HG03354 (cell line): ENCODE results near the gene MAGI2.

ENCODE experiments used
- ATAC-seq: cut with Tn5 transposase; IDR thresholded peaks from one replicate; pipeline ENCODE4 v1.9.1; 2021; ENCODE audit warnings: mild to moderate bottlenecking; ENCODE audit not compliant: unreplicated experiment, poor library complexity, severe bottlenecking

The MAGI2 gene

DNA sequence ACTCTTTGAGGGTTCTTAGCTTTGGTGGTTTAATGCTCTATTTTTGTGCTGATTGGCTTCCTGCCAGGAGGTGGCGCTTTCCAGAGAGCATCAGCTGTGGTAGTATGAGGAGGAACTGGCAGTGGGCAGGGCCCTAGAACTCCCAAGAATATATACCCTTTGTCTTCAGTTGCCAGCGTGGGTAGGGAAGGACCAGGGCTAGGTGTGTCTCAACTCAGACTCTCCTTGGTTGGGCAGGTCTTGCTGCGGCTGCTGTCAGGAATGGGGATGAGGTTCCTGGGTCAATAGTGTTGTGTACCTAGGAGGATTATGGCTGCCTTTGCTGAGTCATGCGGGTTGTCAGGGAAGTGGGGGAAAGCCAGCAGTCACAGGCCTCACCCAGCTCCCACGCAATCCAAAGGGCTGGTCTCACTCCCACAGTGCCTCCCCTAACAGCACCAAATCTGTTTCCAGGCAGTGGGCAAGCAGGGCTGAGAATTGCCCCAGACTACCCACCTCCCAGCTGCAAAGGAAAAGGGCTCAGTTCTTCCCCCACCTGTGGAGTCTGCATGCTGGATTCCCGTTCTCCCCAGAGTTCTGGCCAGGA, 1463.4 kb downstream of the MAGI2 start:
- ATAC-seq, result no peak

DNA sequence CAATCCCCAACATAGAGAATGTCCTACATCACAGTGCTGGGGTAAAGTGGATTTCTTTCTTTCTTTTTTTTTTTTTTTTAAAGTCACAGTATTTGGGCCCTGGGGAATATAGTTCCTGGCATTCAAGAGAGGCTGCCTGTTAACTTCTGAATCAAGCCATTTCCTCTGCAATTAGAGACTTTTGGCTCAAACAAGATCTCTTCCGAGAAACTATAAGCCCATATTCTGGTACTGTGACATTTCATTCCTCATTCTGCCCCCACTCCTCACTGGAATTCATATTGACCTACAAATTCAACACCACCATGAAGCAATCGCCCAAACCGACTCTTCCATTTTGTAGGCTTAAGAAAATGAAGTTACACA, 1467.5 kb downstream of the MAGI2 start:
- no peak for ATAC-seq

DNA sequence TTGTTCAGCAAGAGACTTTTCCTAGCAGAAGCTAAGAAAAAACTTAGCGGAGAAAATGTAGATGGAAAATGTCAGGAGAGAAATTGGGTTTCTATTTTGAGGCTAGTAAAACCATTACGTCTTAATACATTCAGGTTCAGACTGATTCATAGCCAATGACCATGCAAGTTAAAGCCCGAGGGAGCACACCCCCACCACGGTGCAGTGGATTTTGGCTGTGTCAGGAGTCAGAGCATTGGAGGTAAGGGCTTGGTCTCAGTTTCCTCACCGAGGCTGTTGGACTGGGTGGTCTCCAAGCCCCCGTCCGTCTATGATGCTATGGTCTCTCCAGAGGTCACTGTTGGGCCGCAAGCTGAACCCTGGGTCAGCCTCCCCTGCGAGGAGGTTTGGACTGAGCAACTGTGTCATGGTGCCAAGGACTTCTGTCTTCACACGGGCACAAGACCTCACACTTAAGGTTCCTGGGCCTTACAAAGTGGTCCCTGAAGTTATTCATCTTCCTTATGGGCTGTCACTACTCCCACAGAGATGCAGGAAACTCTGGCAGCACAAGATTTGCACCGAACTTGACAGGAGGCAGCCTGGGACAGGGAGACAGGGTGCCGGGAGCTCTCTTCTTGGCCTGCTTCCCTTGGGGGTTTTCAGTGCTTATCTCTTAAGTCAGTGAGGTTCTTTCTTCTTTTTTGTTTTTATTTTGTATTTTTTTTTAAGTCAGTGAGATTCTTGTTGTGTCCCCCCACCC, 1468.1 kb downstream of the MAGI2 start:
- ATAC-seq, result no peak

DNA sequence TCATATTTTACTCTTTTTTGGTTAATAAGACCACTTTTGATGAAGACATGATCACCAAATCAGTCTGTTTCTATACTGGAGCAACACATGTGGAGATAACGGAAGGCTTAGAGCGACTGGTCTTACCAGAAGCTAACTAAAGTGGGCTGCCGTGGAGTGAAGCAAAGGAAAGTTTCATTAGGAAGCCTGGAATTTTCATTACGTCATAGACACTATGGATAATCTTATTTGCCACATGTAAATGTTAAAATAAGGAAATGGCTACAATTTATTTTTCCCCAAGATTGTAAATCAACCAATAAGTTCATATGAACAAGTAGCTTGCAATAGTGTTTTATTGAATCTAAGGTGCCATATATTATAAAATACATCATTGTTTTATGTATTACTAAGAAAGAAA, 1469.5 kb downstream of the MAGI2 start:
- no peak for ATAC-seq

DNA sequence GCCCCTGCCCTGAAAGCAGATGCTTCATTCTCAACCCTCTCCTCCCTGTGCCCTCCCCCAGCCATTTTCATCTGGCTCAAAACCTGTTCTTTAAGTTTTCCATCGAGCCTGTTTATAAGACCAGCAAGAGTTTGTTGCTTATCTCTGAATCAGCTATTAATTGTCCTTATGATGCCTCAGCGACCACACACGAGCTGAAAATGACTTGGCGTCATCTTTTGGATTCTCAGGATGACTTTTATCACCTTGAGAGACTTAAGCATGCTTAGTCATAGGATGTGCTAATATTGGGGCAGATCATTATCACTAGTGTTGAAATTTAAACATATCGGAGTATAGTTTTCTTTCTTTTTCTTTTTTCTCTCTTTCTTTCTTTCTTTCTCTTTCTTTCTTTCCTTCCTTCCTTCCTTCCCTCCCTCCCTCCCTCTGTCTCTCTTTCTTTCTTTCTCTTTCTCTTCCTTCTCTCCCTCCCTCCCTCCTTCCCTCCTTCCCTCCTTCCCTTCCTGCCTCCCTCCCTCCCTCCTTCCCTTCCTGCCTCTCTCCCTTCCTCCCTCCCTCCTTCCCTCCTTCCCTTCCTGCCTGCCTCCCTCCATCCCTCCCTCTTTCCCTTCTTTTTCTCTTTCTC, 1470.4 kb downstream of the MAGI2 start:
- no peak for ATAC-seq

DNA sequence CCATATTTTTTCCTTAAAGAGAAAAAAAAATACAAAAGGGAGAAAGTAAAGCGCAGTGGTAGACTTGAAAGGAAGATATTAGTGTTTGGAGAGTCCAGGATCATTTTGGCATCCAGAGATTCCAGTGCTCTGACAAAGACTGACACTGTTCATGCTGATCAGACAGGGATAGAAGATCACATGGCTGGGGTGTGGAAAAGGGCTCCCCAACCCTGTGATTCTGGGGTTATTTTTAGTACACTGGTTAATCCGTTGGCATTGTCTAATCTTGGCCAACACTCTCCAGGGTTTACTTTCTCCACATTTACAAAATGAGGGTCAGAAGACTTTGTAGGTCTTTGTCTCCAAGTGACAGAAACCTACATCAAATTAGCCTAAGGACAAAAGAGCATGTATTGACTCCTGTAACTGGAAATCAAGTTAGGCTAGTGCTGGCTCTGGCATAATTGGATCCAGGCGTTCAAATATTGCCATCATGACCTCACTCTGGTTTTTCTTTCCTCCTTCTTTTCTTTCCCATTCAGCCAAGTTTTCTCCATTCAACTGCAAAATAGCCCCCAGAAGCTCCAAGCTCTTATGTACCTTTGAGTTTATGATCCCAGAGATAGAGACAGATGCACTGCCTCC, 1473.3 kb downstream of the MAGI2 start:
- ATAC-seq, result no peak

DNA sequence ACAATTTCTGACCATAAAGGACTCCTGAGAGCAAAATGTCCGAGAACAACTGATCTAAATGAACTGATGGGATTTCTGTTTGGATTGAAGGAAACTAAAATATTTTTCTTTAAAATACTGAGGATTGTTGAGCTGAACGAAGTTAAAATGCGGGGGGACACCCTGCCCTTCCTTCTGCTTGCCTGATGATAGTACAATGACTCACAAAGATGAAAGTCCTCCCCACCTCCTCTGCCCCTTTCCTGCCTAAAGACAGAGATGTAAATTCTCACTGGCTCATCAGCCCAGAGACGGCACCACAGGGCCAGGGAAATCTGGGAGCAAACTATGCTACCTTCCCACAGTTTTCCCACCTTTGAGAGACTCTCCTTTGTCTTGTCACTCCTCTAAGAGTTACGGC, 1474.2 kb downstream of the MAGI2 start:
- ATAC-seq, result no peak

DNA sequence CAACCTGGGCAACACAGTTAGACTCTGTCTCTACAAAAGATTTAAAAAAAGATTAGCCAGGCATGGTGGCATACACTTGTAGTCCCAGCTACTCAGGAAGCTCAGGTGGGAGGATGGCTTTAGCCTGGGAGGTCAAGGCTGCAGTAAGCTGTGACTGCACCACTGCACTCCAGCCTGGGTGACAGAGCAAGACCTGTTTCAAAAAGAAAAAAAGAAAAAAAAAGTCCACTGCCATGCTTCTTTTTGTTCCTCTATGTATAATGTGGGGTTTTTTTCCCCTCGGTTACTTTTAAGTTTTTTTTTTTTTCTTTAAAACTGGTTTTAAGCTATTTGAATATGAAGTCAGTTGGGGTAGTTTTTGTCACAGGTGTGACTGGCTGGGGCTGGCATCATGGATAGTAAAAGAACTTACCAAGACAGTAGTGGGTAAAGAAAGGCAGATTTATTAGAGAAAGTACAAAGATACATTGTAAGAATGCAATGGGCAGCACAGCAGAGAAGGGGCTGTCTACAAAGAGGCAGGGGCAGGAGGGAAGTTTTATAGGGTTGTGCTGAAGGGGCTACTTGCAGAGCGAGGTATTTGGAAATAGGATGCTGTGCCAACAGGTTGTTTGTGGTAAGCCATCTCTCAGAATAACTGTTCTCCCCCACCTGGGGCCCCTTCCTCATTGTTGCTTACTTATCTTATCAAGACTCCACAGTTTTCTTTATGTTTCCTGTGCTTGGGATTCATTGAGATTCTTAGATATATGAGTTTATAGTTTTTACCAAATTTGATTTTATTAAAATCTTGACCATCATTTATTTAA, 1477.6 kb downstream of the MAGI2 start:
- no peak for ATAC-seq

DNA sequence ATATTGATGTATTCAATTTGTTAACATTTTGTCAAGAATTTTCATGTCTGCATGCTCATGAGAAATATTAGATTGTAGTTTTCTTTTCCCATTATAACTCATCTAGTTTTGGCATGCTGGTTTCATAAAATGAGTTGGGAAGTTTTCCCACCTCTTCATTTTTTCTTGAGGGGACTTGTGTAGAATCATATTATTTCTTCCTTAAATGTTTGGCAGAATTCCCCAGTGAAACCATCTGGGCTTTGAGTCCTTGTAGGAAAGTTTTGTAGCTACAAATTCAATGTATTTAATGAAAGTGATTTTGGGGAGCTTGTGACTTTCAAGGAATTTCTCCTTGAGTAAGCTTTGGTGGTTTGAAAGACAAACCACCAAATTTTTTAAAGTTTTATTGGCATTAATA, 1481.7 kb downstream of the MAGI2 start:
- ATAC-seq, result no peak

DNA sequence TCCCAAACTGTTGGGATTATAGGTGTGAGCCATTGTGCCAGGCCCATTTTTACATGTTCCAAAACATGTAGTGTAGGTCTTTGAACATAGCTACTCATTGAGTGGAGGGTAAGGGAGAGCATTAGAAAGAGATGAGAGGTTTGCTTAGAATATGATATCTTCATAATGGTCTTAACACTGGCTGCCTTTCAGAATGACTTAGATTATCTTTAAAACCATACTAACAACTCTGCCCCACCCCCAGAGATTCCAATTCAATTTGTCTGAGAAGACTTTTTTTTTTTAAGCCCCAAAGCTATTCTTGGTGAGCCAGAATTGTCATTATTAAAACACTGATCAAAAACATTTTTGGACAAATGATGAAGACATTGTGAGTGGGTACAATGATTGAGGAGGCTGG, 1486.0 kb downstream of the MAGI2 start:
- ATAC-seq, result no peak
